GM18505 (cell line): Measurements from ENCODE around the gene NCK1.

ENCODE experiments used
- ATAC-seq: cut with Tn5 transposase; IDR thresholded peaks from one replicate; pipeline ENCODE4 v1.9.1; 2021; ENCODE audit not compliant: unreplicated experiment
- POLR2A ChIP-seq: IDR thresholded peaks from 4 replicates; pipeline ENCODE4 v1.6.1; 2011; ENCODE audit warnings: borderline replicate concordance; ENCODE audit not compliant: insufficient read depth, insufficient read length; ENCODE audit errors: extremely low read depth

NCK1 gene

DNA sequence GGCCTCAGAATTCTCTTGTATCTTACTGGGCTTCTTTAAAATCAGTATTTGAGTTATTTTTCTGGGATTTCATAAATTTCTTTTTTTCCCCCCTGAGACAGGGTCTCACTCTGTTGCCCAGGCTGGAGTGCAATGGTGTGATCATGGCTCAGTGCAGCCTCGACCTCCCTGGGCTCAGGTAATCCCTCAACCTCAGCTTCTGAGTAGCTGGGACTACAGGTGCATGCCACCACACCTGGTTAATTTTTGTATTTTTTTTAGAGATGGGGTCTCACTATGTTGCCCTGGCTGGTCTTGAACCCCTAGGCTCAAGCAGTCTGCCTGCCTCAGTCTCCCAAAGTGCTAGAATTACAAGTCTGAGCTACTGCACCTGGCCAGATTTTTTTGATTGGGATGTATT is 43.5 kb downstream of the NCK1 start:
- no peak for TF ChIP-seq POLR2A
- no peak for ATAC-seq

DNA sequence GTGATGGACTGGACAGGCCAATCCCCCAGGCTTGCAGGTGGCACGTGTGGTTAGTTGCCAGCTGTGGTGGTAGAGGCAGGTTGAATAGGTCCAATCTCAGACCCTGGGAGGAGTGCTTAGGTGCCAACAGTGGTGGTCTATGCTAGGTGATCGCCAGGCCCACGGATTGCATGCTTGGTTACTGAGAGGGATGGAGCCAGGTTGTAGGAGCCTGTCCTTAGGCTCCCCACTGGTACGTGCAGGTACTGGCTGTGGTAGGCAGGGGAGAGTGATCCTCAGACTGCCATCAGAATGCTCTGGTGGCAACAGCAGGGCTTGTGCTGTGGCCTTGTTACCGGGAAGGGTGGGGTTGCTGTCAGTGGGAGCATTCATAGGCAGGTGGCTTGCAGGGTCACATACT is 44.7 kb downstream of the NCK1 start:
- TF ChIP-seq POLR2A = no peak
- no peak for ATAC-seq

DNA sequence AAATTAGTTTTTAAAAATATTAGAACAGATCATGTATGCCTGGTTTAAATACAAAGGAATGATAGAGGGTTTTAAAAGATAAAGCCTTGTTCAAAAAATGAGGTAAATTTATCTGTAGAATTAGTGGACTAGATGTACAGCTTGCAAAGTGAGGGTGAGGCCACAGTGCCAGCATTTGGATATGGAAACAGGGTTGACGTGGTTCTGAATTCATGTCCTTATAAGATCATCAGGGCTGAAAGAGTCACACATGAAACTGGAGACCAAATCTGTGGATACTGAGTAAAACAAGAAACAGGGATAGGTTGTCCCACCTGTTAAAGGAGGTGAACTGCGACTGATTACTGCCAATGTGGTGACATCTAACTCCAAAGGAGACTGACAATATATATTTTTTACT is 46.3 kb downstream of the NCK1 start:
- no peak for TF ChIP-seq POLR2A
- no peak for ATAC-seq

DNA sequence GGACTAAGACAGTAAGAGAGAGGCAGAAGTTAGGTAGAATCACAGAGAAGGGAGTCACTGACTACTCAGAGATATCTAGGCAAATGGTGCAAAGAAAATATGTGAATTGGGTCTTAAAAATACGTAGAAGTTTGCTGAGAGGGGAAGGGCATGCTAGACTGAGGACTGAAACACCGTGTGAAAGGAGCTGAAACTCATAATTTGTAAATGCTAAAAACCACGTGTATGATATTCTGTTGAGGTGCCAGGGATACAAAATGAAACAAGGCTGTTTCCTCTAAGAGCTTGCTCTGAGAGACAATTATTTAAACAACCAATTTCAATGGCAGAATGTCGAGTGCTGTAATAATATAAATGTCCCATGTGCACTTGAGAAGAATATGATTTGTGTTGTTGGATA is 47.2 kb downstream of the NCK1 start:
- TF ChIP-seq POLR2A = no peak
- no peak for ATAC-seq

DNA sequence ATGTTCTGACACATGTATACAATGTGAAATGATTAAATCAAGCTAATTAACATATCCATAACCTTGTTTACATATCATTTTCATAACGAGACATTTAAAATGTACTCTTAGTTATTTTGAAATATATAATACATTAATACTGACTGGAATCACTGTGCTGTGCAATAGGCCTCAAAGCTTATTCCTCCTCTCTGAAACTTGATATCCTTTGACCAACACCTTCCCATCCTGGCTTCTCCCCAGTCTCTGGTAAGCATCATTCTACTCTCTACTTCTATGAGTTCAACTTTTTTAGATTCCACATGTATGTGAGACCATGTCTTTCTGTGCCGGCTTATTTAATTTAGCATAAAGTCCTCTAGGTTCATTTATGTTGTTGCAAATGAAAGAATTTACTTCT is 48.7 kb downstream of the NCK1 start:
- no peak for TF ChIP-seq POLR2A
- no peak for ATAC-seq

DNA sequence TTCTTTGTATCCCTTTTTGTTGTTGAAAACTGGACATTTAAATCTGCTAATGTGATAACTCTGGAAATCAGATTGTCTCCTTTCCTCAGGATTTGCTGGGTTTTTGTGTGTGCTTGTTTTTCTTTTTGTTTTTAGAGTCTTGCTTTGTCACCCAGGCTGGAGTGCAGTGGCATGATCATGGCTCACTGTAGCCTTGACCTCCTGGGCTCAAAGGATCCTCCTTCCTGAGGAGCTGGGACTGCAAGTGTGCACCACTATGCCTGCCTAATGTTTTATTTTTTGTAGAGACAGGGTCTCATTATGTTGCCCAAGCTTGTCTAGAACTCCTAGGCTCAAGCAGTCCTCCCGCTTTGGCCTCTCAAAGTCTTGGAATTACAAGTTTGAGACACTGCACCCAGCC is 51.2 kb downstream of the NCK1 start:
- no peak for ATAC-seq
- TF ChIP-seq POLR2A = no peak

DNA sequence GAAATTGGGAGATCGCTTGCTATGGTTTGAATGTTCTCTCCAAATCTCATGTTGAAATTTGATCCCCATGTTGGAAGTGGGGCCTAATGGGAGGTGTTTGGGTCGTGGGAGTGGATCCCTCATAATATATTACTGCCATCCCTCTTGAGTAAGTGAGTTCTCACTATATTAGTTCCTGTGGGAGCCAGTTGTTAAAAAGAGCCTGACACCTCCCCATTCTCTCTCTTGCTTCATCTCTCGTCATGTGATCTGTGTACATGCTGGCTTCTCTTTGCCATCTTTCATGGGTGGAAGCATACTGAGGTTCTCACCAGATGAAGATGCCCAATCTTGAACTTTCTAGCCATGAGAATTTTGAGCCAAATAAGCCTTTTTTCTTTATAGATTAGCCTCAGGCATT is 52.7 kb downstream of the NCK1 start:
- TF ChIP-seq POLR2A = no peak
- no peak for ATAC-seq

DNA sequence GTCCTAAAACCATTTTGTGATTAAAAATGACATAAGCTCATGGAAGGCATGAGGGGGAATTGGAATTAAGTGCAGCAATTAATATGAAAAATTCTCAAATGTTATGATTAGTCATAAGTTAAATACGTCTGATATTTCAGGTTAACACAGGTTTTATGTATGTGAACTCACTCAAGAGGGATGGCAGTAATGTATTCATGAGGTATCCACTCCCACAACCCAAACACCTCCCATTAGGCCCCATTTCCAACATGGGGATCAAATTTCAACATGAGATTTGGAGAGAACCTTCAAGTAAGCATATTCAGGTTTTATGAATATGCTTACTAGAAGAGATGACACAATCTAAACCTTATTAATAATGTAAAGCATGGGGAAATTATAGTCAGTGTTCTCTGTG is 54.2 kb downstream of the NCK1 start:
- no peak for TF ChIP-seq POLR2A
- ATAC-seq = no peak

DNA sequence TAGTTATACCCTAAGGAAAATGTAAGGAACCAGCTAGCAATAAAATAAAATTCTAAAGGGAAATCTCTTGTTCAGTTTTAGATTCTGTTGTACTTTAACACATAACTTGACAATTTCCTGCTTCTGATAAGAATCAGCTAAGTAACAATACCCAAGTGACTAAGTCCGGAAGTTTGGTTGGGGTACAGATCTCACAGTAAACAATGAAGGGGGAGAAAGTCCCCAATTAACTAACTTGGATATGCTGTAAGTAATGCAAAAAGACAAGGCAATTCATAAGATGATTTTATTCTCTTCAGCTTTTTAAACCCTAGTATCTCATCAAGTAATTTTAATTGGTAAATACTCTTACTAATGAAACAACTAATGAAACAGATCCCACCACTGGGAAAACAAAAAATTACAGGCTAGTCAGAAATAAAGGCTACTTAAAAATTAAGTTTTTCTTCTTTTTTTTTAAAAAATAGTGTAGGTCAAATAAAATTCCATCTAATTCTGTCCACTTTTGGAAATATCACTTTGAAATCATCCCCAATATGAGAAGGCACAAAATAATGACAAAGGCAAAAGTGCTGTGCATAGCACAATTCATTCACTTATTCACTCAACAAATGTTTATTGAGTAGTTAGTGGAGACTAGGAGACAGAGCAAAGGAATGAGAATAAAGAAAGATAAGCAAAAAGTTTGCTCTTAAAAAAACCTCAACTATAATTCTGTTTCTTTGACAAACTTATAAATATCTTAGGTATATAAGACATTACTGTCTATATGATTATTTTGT is 58.0 kb downstream of the NCK1 start:
- TF ChIP-seq POLR2A = no peak
- ATAC-seq = no peak

DNA sequence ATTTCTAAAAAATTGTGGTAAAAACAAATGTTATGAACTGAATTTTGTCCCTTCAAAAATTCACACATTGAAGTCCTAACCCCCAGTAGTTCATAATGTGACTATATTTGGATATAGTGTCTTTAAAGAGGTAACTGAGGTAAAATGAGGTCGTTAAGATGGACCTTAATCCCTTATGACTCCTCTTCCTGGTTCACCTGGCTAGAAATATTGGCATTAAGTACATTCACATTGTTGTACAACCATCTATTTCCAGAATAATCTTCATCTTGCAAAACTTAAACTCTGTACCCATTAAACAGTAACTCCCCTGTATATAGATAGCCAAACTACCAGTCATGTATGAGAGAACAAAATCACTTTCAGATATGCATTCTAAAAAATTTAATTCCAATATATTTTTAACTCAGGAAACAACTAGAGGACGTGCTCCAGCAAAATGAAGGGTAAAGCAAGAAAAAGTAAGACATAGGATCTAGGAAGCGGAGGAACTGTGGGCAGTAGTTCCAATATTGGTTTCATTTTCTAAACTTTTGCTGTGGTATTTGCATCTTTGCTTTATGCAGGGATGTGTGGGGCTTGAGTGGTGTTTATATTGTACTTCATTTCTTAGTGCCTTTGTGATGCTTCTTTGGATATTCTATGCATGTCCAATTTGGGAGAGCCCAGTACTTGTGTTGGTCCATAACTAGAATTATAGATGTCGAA is 59.0 kb downstream of the NCK1 start:
- ATAC-seq = no peak
- TF ChIP-seq POLR2A = no peak

DNA sequence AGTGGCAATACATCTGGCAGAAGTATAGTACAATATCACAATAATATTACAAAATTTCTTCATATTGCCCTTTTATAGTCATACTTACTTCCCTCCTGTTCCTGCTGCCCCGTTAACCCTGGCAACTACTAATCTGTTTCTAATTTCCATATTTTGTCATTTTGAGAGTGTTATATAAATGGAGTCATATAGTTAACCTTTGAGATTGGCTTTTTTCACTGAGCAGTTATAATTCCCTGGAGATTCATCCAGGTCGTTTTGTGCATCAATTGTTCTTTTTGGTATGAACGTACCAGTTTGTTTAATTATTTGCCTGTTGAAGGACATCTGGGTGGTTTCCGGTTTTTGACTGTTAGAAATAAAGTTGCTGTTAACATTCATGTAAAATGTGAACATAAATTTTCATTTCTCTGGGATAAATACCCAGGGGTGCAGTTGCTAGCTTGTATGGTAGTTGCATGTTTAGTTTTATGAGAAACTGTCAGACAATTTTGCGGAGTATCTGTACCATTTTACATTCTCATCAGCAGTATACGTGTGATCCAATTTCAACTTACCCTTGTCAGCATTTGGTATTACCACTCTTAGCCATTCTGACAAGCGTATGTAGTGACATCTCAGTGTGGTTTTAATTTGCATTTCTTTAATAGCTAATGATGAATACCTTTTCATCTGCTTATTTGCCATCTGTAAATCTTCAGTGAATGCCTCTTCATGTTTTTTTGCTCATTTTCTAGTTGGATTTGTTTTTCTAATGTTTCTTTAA is 63.6 kb downstream of the NCK1 start:
- TF ChIP-seq POLR2A = no peak
- ATAC-seq = no peak

DNA sequence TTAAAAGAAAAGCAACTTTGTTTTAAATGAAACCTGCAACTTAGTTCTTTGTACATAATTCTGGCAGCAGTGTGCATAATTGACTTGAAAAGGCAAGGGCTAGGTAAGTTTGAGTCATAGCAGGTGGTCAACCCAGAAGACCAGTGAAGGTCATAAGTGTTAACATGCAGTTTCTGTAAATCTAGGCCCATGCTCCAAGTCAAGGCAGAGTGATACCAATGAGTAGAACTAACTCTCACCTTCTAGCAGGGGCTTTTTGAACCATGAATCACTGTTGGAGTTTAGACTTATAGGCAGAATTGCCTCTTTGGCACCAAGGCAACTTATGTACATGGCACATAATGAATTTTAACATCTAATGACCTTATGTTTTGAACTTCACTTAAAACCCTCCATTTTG is 66.2 kb downstream of the NCK1 start:
- no peak for ATAC-seq
- no peak for TF ChIP-seq POLR2A

DNA sequence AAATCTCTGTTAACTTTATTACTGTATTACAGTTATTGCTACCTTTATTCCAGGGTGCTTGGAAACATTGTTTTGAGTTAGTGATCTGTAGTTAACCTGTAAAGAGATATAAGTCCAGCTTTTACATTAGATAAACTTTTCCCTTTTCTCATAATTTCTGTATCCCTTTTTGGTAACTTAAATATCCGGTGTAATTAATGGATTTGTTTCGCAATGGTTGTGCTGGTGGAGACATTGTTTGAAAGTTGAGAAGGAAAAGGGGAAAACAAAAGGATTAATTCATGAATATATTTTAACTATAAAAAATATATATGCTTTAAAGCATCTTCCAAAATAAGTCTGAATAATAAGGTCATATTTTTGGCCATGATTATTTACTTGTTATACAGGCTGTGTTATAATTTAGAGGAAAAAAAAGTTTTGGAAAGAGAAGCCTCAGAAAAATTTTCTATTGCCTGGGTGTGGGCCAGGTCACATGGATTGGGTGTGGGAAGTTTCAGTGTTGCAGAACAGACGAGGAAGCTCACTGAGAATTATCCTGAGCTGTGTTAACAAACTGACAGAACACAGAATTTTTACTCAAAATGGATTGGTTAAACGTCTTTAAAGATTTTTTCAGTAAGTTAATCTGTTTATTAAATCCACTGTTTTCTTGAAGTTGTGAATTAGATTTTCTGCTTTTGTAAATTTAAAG is 68.1 kb downstream of the NCK1 start:
- TF ChIP-seq POLR2A = no peak
- no peak for ATAC-seq
